H1 (cell line): ENCODE measurements around the gene RAP2A. TPM values are rescaled to one million over a fixed set of nuclear protein-coding genes. Genes with fewer than 3 reads are reported as not detected.

Experiments
- BCL11A ChIP-seq, 2 experiments: IDR thresholded peaks; one replicate each; pipeline ENCODE4 v1.6.1; 2011; ENCODE audit warnings: low read depth in 2 of 2, low read length in 2 of 2, mild to moderate bottlenecking in 2 of 2
- BRCA1 ChIP-seq: IDR thresholded peaks from 2 replicates; pipeline ENCODE4 v1.6.1; 2012; ENCODE audit warnings: low read depth, low read length, improper control_type of control experiment
- FOSL1 ChIP-seq: IDR thresholded peaks from 2 replicates; pipeline ENCODE4 v1.6.1; 2011; ENCODE audit warnings: mild to moderate bottlenecking, low read depth, low read length, moderate library complexity; ENCODE audit not compliant: insufficient read depth
- GTF2F1 ChIP-seq: IDR thresholded peaks from 2 replicates; pipeline ENCODE4 v1.6.1; 2012; ENCODE audit warnings: low read depth, low read length, improper control_type of control experiment, borderline replicate concordance
- HDAC2 ChIP-seq, 2 experiments: fragments of 300-600 bp in 1 of 2; sonication (generic) in 1 of 2; IDR thresholded peaks; 2 replicates each; pipeline ENCODE4 v1.6.1; 2011 to 2012; ENCODE audit warnings: low read depth in 2 of 2, low read length in 2 of 2, mild to moderate bottlenecking in 2 of 2, moderate library complexity in 2 of 2, borderline replicate concordance in 1 of 2, inconsistent platforms in 1 of 2
- KDM1A ChIP-seq: fragments of 200-600, 300-600 bp; sonication (generic); IDR thresholded peaks from 2 replicates; pipeline ENCODE4 v1.7.1; 2016; ENCODE audit warnings: mild to moderate bottlenecking, low read length, borderline replicate concordance
- polyA plus RNA-seq, 7 experiments: library from polyadenylated mRNA; depleted of rRNA in 3 of 7; stranded (reverse) in 5 of 7; unstranded in 2 of 7; fragments of >200 nt in 5 of 7; fragments of 200-250 nt in 2 of 7; gene quantifications; 1 replicate in 5 of 7; 2 replicates in 1 of 7; 4 replicates in 1 of 7; pipeline versions ENCODE4 v1.2.1 to v1.2.3, GENCODE V29; 2011 to 2013; ENCODE audit warnings: missing spikeins in 2 of 7, mixed read lengths in 2 of 7
- total RNA-seq: library from RNA; stranded (reverse); fragmentation: NEBNext Ultra II Directional; extraction: Animal tissue kit (Norgen Biotek cat#: 25700); gene quantifications from 2 replicates; pipeline ENCODE4 v1.2.1, GENCODE V29; 2021
- TF ChIP-seq, protein P1 (sequence below), 3 experiments: IDR thresholded peaks; 1 replicate in 2 of 3; 2 replicates in 1 of 3; pipeline versions ENCODE4 v1.5.1 to v1.6.1; 2011; ENCODE audit warnings: low read length in 3 of 3, mild to moderate bottlenecking in 3 of 3, inconsistent platforms in 2 of 3, low read depth in 1 of 3, moderate library complexity in 1 of 3; ENCODE audit not compliant: insufficient read depth in 1 of 3; ENCODE audit errors: control extremely low read depth in 1 of 3
- TF ChIP-seq, protein P2 (sequence below): fragments of 300-600 bp; sonication (generic); IDR thresholded peaks from 2 replicates; pipeline ENCODE4 v1.7.1; 2012; ENCODE audit warnings: low read length, moderate library complexity, mild to moderate bottlenecking, inconsistent platforms; ENCODE audit not compliant: insufficient replicate concordance

RAP2A gene
- total and polyA plus RNA-seq, 2 of the 8 experiments (the other 6 are each of a cell fraction or from before 2014, with no cell fraction given), result 8.4 to 43.4 TPM

DNA sequence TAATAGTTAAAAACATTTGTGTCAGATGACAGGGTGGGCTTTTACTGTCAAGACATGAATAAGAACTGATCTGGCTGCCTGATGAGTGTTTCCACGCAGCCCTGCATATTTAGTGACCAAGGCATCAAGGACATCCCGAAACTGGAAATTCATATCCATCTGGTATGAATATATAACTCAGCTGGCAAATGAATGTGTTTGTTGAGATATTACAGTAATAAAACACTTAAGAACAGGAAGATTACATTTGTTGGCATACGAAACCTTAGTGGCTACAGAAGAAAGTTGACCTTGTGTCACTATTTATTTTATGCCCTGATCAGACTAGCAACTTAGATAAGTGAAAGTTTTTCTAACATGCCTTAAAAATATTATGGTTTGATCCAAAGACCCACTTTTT is 32.8 kb downstream of the RAP2A start (continued):
- TF ChIP-seq, protein P1, sequence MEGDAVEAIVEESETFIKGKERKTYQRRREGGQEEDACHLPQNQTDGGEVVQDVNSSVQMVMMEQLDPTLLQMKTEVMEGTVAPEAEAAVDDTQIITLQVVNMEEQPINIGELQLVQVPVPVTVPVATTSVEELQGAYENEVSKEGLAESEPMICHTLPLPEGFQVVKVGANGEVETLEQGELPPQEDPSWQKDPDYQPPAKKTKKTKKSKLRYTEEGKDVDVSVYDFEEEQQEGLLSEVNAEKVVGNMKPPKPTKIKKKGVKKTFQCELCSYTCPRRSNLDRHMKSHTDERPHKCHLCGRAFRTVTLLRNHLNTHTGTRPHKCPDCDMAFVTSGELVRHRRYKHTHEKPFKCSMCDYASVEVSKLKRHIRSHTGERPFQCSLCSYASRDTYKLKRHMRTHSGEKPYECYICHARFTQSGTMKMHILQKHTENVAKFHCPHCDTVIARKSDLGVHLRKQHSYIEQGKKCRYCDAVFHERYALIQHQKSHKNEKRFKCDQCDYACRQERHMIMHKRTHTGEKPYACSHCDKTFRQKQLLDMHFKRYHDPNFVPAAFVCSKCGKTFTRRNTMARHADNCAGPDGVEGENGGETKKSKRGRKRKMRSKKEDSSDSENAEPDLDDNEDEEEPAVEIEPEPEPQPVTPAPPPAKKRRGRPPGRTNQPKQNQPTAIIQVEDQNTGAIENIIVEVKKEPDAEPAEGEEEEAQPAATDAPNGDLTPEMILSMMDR (IDR thresholded peaks at IDR 0.05; ENCODE audit: control extremely low read depth in 1 of 3, insufficient read depth in 1 of 3, low read depth in 1 of 3, low read length in 3 of 3), result no peak
- TF ChIP-seq FOSL1 (no peak), KDM1A (no peak), HDAC2 (IDR thresholded peaks at IDR 0.05; ENCODE audit: borderline replicate concordance in 1 of 2, low read depth in 2 of 2, low read length in 2 of 2) (no peak), GTF2F1 (no peak), BCL11A (IDR thresholded peaks at IDR 0.05; ENCODE audit: low read depth in 2 of 2, low read length in 2 of 2) (no peak), BRCA1 (no peak)
- TF ChIP-seq, protein P2, sequence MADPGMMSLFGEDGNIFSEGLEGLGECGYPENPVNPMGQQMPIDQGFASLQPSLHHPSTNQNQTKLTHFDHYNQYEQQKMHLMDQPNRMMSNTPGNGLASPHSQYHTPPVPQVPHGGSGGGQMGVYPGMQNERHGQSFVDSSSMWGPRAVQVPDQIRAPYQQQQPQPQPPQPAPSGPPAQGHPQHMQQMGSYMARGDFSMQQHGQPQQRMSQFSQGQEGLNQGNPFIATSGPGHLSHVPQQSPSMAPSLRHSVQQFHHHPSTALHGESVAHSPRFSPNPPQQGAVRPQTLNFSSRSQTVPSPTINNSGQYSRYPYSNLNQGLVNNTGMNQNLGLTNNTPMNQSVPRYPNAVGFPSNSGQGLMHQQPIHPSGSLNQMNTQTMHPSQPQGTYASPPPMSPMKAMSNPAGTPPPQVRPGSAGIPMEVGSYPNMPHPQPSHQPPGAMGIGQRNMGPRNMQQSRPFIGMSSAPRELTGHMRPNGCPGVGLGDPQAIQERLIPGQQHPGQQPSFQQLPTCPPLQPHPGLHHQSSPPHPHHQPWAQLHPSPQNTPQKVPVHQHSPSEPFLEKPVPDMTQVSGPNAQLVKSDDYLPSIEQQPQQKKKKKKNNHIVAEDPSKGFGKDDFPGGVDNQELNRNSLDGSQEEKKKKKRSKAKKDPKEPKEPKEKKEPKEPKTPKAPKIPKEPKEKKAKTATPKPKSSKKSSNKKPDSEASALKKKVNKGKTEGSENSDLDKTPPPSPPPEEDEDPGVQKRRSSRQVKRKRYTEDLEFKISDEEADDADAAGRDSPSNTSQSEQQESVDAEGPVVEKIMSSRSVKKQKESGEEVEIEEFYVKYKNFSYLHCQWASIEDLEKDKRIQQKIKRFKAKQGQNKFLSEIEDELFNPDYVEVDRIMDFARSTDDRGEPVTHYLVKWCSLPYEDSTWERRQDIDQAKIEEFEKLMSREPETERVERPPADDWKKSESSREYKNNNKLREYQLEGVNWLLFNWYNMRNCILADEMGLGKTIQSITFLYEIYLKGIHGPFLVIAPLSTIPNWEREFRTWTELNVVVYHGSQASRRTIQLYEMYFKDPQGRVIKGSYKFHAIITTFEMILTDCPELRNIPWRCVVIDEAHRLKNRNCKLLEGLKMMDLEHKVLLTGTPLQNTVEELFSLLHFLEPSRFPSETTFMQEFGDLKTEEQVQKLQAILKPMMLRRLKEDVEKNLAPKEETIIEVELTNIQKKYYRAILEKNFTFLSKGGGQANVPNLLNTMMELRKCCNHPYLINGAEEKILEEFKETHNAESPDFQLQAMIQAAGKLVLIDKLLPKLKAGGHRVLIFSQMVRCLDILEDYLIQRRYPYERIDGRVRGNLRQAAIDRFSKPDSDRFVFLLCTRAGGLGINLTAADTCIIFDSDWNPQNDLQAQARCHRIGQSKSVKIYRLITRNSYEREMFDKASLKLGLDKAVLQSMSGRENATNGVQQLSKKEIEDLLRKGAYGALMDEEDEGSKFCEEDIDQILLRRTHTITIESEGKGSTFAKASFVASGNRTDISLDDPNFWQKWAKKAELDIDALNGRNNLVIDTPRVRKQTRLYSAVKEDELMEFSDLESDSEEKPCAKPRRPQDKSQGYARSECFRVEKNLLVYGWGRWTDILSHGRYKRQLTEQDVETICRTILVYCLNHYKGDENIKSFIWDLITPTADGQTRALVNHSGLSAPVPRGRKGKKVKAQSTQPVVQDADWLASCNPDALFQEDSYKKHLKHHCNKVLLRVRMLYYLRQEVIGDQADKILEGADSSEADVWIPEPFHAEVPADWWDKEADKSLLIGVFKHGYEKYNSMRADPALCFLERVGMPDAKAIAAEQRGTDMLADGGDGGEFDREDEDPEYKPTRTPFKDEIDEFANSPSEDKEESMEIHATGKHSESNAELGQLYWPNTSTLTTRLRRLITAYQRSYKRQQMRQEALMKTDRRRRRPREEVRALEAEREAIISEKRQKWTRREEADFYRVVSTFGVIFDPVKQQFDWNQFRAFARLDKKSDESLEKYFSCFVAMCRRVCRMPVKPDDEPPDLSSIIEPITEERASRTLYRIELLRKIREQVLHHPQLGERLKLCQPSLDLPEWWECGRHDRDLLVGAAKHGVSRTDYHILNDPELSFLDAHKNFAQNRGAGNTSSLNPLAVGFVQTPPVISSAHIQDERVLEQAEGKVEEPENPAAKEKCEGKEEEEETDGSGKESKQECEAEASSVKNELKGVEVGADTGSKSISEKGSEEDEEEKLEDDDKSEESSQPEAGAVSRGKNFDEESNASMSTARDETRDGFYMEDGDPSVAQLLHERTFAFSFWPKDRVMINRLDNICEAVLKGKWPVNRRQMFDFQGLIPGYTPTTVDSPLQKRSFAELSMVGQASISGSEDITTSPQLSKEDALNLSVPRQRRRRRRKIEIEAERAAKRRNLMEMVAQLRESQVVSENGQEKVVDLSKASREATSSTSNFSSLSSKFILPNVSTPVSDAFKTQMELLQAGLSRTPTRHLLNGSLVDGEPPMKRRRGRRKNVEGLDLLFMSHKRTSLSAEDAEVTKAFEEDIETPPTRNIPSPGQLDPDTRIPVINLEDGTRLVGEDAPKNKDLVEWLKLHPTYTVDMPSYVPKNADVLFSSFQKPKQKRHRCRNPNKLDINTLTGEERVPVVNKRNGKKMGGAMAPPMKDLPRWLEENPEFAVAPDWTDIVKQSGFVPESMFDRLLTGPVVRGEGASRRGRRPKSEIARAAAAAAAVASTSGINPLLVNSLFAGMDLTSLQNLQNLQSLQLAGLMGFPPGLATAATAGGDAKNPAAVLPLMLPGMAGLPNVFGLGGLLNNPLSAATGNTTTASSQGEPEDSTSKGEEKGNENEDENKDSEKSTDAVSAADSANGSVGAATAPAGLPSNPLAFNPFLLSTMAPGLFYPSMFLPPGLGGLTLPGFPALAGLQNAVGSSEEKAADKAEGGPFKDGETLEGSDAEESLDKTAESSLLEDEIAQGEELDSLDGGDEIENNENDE, result no peak
- TF ChIP-seq, all 59 proteins: peak for 0
